Mesothelial cell of epicardium (in vitro differentiated cells): ENCODE data around the gene PMM1. TPM values are rescaled to one million over a fixed set of nuclear protein-coding genes. Genes with fewer than 3 reads are reported as not detected.
"Not testable (repeated sequence)": the region's sequence is repeated elsewhere in the genome, so short reads cannot be mapped to it uniquely, and the experiment has no call there.

ENCODE experiments used
- DNase-seq, 2 experiments: peaks; one replicate each; pipeline ENCODE4 v3.0.0; 2021; ENCODE audit warnings: low spot score in 2 of 2; ENCODE audit not compliant: unreplicated experiment in 2 of 2
- H3K27ac Mint-ChIP-seq: 2 replicates; pipeline ENCODE4 v1.8.0; 2021; ENCODE audit warnings: mixed read lengths
- H3K27me3 Mint-ChIP-seq: 2 replicates; pipeline ENCODE4 v1.8.0; 2021; ENCODE audit warnings: low read depth, mixed read lengths
- H3K36me3 Mint-ChIP-seq: 2 replicates; pipeline ENCODE4 v1.8.0; 2021; ENCODE audit warnings: mixed read lengths
- H3K4me1 Mint-ChIP-seq: 2 replicates; pipeline ENCODE4 v1.8.0; 2021; ENCODE audit warnings: mixed read lengths
- H3K4me3 Mint-ChIP-seq: 2 replicates; pipeline ENCODE4 v1.8.0; 2021; ENCODE audit warnings: mild to moderate bottlenecking, moderate library complexity, mixed read lengths
- H3K9me3 Mint-ChIP-seq: 2 replicates; pipeline ENCODE4 v1.8.0; 2021; ENCODE audit warnings: mixed read lengths
- total RNA-seq: library from RNA; stranded (reverse); gene quantifications from 3 replicates; pipeline ENCODE4 v1.2.1, GENCODE V29; 2021
- TF ChIP-seq, protein P1 (sequence below): fragments of 200-600 bp; sonication (generic); IDR thresholded peaks from one replicate; pipeline ENCODE4 v1.5.0; 2021; ENCODE audit warnings: antibody characterized with exemption; ENCODE audit not compliant: unreplicated experiment

Gene PMM1
- total RNA-seq, 1 donor from 2014 or later: 25.8 TPM

DNA sequence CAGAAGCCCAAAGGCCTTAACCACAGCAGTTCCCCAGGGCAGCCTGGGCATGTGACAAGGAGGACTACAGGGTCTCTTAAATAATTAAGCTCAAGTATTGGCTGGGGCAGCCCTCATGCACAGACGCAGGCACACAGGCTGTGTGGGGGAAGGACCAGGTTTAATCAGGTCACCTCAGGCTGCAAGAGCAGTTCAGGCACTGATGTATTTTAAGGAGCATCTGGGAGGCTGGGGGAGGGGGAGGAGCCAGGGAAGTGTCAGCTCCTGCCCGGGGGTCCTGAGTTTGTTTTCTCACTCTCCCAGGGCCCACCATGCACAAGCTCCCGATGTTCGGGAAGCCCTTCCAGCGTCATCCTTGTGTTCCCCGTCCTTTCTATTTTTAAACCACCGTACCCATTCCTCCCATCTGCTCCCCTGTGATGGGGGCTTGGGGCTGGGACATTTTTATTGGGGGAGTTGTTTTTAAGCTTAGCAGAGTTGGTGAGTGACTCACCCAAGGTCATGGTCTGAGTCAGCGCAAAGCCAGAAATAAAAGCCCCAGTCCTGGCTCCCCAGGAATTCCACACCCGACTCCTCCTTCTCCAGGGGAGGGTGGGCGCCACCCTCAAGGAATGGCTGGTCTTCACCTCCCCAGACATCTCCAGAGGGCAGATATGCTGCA lies 26.5 kb downstream of the PMM1 start:
- Mint-ChIP-seq H3K27ac (peak overlapping the region; percentile 34), H3K9me3 (no peaks in the 10 kb centered on the region), H3K36me3 (no peaks in the 10 kb centered on the region), H3K4me3 (peak overlapping the region; percentile 81), H3K4me1 (peaks cover 36% of the 10 kb centered on the region), H3K27me3 (no peaks in the 10 kb centered on the region)
- no peak for DNase-seq
- TF ChIP-seq, protein P1, sequence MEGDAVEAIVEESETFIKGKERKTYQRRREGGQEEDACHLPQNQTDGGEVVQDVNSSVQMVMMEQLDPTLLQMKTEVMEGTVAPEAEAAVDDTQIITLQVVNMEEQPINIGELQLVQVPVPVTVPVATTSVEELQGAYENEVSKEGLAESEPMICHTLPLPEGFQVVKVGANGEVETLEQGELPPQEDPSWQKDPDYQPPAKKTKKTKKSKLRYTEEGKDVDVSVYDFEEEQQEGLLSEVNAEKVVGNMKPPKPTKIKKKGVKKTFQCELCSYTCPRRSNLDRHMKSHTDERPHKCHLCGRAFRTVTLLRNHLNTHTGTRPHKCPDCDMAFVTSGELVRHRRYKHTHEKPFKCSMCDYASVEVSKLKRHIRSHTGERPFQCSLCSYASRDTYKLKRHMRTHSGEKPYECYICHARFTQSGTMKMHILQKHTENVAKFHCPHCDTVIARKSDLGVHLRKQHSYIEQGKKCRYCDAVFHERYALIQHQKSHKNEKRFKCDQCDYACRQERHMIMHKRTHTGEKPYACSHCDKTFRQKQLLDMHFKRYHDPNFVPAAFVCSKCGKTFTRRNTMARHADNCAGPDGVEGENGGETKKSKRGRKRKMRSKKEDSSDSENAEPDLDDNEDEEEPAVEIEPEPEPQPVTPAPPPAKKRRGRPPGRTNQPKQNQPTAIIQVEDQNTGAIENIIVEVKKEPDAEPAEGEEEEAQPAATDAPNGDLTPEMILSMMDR: no peak

DNA sequence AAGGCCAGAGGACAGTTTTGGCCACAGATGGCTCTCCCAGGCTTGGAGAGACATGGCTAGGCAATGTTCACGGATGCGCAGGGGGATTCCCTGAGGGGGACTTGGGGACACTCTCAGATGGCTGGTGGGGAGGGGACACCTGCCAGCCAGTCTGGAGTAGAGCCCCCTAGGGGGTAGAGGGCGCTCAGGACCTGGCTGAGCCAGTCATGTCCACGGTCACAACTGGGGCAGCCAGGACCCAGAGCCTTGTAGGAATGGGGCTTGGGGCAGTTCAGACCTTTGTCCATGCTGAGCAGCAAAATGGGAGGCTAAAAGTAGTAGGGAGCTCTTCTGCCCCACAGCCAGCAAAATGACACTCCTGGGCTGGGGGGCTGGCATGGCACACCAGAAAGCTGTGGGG lies 27.2 kb downstream of the PMM1 start:
- H3K4me1 Mint-ChIP-seq: peaks cover 42% of the 10 kb centered on the region
- DNase-seq: no peak
- H3K27ac Mint-ChIP-seq: no peak overlapping the region
- TF ChIP-seq, protein P1: no peak
- no peaks in the 10 kb centered on the region for H3K27me3 Mint-ChIP-seq
- peak overlapping the region; percentile 81 for H3K4me3 Mint-ChIP-seq
- no peaks in the 10 kb centered on the region for H3K36me3 Mint-ChIP-seq
- H3K9me3 Mint-ChIP-seq: no peaks in the 10 kb centered on the region

DNA sequence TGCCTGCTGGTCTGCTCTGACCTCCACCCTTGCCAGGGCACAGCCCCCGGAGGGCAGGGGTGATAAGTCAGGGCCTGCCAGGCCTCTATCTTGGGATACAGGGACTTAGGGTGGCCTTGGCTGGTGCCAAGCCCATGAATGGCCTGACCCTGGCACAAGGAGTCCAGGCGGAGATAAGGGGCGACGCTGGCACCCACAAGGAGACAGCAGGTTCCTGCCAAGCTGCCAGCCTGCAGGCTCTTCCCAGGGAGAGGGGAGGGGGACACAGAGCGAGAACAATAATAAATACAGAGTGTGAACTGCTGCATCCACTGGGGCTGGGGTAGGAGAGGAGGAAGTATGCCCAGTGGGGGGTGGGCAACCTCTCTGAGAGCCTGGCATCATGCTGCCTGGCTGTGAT lies 27.9 kb downstream of the PMM1 start:
- H3K4me3 Mint-ChIP-seq: peak overlapping the region; percentile 81
- no peaks in the 10 kb centered on the region for H3K36me3 Mint-ChIP-seq
- no peaks in the 10 kb centered on the region for H3K9me3 Mint-ChIP-seq
- H3K27ac Mint-ChIP-seq: peak overlapping the region; percentile 95
- DNase-seq: no peak
- no peaks in the 10 kb centered on the region for H3K27me3 Mint-ChIP-seq
- peaks cover 46% of the 10 kb centered on the region for H3K4me1 Mint-ChIP-seq
- TF ChIP-seq, protein P1: no peak

DNA sequence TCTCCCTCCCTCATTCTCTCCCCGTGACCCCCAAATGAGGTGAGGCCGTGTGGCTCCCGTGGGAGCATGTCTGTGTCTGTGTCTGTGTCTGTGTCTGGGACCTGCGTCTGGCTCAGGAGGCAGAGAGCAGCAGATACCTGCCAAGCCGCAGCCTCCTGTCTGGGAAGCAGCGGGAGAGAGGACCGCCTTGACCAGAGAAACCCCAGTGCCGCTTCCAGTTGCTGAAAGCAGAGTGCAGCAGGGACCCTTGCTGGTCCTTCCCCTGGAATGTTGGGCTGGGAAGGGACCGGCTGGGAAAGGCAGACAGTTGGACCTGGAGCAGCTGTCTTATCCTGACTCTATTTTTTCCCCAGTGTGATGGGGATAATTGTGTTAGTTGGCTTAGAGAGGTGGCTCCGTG lies 28.3 kb downstream of the PMM1 start:
- Mint-ChIP-seq H3K4me3 (peak overlapping the region; percentile 81), H3K4me1 (peaks cover 51% of the 10 kb centered on the region), H3K9me3 (no peaks in the 10 kb centered on the region), H3K36me3 (no peaks in the 10 kb centered on the region), H3K27me3 (no peaks in the 10 kb centered on the region), H3K27ac (peak overlapping the region; percentile 95)
- TF ChIP-seq, protein P1: no peak
- DNase-seq: peak in 1 of 2 experiments; percentile 51

DNA sequence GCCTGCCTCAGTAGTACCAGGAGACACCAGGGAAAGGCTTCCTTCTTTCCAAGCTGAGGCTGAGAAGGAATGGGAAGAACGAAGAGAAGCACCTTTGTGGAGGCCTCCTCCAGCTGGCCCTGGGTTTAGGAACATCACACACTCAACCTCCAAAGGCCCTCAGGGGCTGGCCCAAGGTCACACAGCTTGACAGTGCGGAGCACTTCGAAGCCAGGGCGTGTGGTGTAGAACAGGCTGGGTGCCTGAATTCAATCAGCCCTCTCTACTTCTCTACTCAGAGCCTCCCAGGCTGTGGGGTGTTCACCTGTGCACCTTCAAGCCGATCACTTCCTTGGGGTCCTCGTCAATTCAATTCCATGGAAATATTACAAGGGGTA lies 29.6 kb downstream of the PMM1 start:
- H3K4me1 Mint-ChIP-seq: peaks cover 62% of the 10 kb centered on the region
- H3K27me3 Mint-ChIP-seq: no peaks in the 10 kb centered on the region
- no peaks in the 10 kb centered on the region for H3K9me3 Mint-ChIP-seq
- DNase-seq: no peak
- H3K4me3 Mint-ChIP-seq: peak overlapping the region; percentile 81
- TF ChIP-seq, protein P1: no peak
- H3K27ac Mint-ChIP-seq: peak overlapping the region; percentile 95
- no peaks in the 10 kb centered on the region for H3K36me3 Mint-ChIP-seq

DNA sequence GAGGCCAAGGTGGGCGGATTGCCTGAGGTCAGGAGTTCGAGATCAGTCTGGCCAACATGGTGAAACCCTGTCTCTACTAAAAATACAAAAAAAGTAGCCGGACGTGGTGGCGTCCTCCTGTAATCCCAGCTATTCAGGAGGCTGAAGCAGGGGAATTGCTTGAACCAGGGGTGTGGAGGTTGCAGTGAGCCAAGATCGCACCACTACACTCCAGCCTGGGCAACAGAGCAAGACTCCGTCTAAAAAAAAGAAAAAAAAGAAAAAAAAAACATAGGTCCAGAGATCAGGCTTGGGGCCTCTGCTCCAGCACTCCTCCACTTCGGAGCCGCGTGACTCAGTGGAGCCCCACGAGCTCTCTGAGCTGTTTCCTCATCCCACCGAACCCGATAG lies 31.4 kb downstream of the PMM1 start:
- not testable (repeated sequence) for H3K4me3 Mint-ChIP-seq, H3K9me3 Mint-ChIP-seq, H3K27ac Mint-ChIP-seq, H3K27me3 Mint-ChIP-seq, DNase-seq, H3K36me3 Mint-ChIP-seq
- peaks cover 68% of the 10 kb centered on the region for H3K4me1 Mint-ChIP-seq
